Fibroblast of lung (primary cell): ENCODE data around the gene SLC22A14.

Experiments used
- CTCF ChIP-seq, 2 donors: IDR thresholded peaks in 1 of 2; conservative IDR thresholded peaks in 1 of 2; 1 replicate in 1 of 2; 2 replicates in 1 of 2; pipeline ENCODE4 v1.5.1; 2011 to 2012; ENCODE audit warnings: low read length in 2 of 2, control low read depth in 1 of 2, inconsistent platforms in 1 of 2, low read depth in 1 of 2, mild to moderate bottlenecking in 1 of 2
- EZH2 ChIP-seq: IDR thresholded peaks from 2 replicates; pipeline ENCODE4 v1.5.1; 2012; ENCODE audit warnings: low read length, control low read depth, mild to moderate bottlenecking; ENCODE audit errors: missing control alignments

GRCh38 chr3:38283810-38284755 lies 2.0 kb downstream of the SLC22A14 start:
- TF ChIP-seq CTCF (conservative IDR thresholded peaks at IDR 0.05 in 1 of 2, IDR thresholded peaks at IDR 0.05 in 1 of 2; ENCODE audit: low read depth in 1 of 2, low read length in 2 of 2) = no peak
- TF ChIP-seq EZH2 = no peak
